MCF 10A (cell line): Measurements from ENCODE around the gene HLA-A. TPM values are rescaled to one million over a fixed set of nuclear protein-coding genes. Genes with fewer than 3 reads are reported as not detected.

Experiments
- BruUV-seq: library from RNA; stranded (reverse); fragments of 400-500 nt; replicated peaks from 2 replicates; lab custom pipeline; 2021; lab: Mats Ljungman, UMichigan
- CTCF ChIA-PET: fragments of 300-600 bp; sonication (Branson Sonifier 250); formaldehyde crosslinking; extraction: SDS; loops from one replicate; lab custom pipeline; 2021; ENCODE audit warnings: antibody characterized with exemption, inconsistent platforms; lab: Yijun Ruan, JAX
- POLR2A ChIA-PET: fragments of 300-600, 350-650 bp; sonication (Branson Sonifier 250); formaldehyde crosslinking; extraction: SDS; loops from one replicate; lab custom pipeline; 2020; ENCODE audit warnings: antibody characterized with exemption, inconsistent platforms; lab: Yijun Ruan, JAX
- DNase-seq: peaks from one replicate; pipeline ENCODE4 v3.0.0-alpha.2; 2018; ENCODE audit not compliant: unreplicated experiment
- H3K27ac Mint-ChIP-seq: one replicate; pipeline ENCODE4 v1.8.0; 2022; ENCODE audit warnings: mild to moderate bottlenecking, low read depth, mixed read lengths; ENCODE audit not compliant: unreplicated experiment
- H3K27me3 Mint-ChIP-seq: one replicate; pipeline ENCODE4 v1.8.0; 2022; ENCODE audit warnings: mixed read lengths; ENCODE audit not compliant: insufficient read depth, unreplicated experiment
- H3K36me3 Mint-ChIP-seq: one replicate; pipeline ENCODE4 v1.8.0; 2022; ENCODE audit warnings: mild to moderate bottlenecking, moderate library complexity, mixed read lengths; ENCODE audit not compliant: insufficient read depth, unreplicated experiment
- H3K4me1 Mint-ChIP-seq: one replicate; pipeline ENCODE4 v1.8.0; 2022; ENCODE audit warnings: mixed read lengths; ENCODE audit not compliant: insufficient read depth, unreplicated experiment
- H3K4me3 Mint-ChIP-seq: one replicate; pipeline ENCODE4 v1.8.0; 2022; ENCODE audit warnings: mild to moderate bottlenecking, moderate library complexity, mixed read lengths; ENCODE audit not compliant: unreplicated experiment
- H3K9me3 Mint-ChIP-seq: one replicate; pipeline ENCODE4 v1.8.0; 2022; ENCODE audit warnings: mixed read lengths; ENCODE audit not compliant: unreplicated experiment
- CTCF ChIP-seq: fragments of 200-600 bp; IDR thresholded peaks from one replicate; pipeline ENCODE4 v1.8.0; 2022; ENCODE audit warnings: antibody characterized with exemption, mild to moderate bottlenecking; ENCODE audit not compliant: unreplicated experiment
- intact Hi-C: fragments of 100-400 bp; cut with micrococcal nuclease; formaldehyde crosslinking; loops from 2 replicates; pipeline ENCODE4 v1.14.1; 2022
- total RNA-seq: library from RNA; stranded (reverse); gene quantifications from 2 replicates; pipeline ENCODE4 v1.2.3, GENCODE V29; 2022

HLA-A gene
- total RNA-seq, 1 experiment from 2014 or later, result 139 TPM

GRCh38 chr6:29945281-29945820 is 3.0 kb downstream of the HLA-A start:
- peaks cover 26% of the 10 kb centered on the region for H3K36me3 Mint-ChIP-seq
- CTCF ChIA-PET, result interaction anchor here (1.2 to 1.3 kb wide), 2 partner anchors 22 to 53 kb away, joined by 4 to 5 read pairs; no protein-coding TSS in a partner anchor
- POLR2A ChIA-PET, result no interaction called here
- TF ChIP-seq CTCF, result no peak
- no peaks in the 10 kb centered on the region for H3K27me3 Mint-ChIP-seq
- intact Hi-C loops, result no loop called here
- no peak overlapping the region for H3K4me3 Mint-ChIP-seq
- peaks cover 12% of the 10 kb centered on the region for H3K4me1 Mint-ChIP-seq
- no peak for DNase-seq
- BruUV-seq, result no TSS peak
- no peak overlapping the region for H3K27ac Mint-ChIP-seq
- no peaks in the 10 kb centered on the region for H3K9me3 Mint-ChIP-seq

- H3K4me3 Mint-ChIP-seq, result no peak overlapping the region
- H3K9me3 Mint-ChIP-seq, result no peaks in the 10 kb centered on the region
- no peak for TF ChIP-seq CTCF
- DNase-seq, result no peak
- peaks cover 26% of the 10 kb centered on the region for H3K36me3 Mint-ChIP-seq
- POLR2A ChIA-PET, result no interaction called here
- intact Hi-C loops, result no loop called here
- peaks cover 5% of the 10 kb centered on the region for H3K4me1 Mint-ChIP-seq
- no peaks in the 10 kb centered on the region for H3K27me3 Mint-ChIP-seq
- no TSS peak for BruUV-seq
- CTCF ChIA-PET, result interaction anchor here (1.2 to 1.3 kb wide), 2 partner anchors 21 to 54 kb away, joined by 4 to 5 read pairs; no protein-coding TSS in a partner anchor
- no peak overlapping the region for H3K27ac Mint-ChIP-seq
Measured at GRCh38 chr6:29946223-29947076, 4.1 kb downstream of the HLA-A start.

GRCh38 chr6:29947077-29947980 is 5.0 kb downstream of the HLA-A start:
- H3K36me3 Mint-ChIP-seq, result peaks cover 26% of the 10 kb centered on the region
- no peak for TF ChIP-seq CTCF
- ChIA-PET POLR2A (interaction anchor here (0.6 kb wide), 1 partner anchor 127 kb away, joined by 4 read pairs; no protein-coding TSS in a partner anchor), CTCF (interaction anchor here (1.3 kb wide), 1 partner anchor 18 kb away, joined by 3 read pairs; no protein-coding TSS in a partner anchor)
- H3K4me1 Mint-ChIP-seq, result no peaks in the 10 kb centered on the region
- no TSS peak for BruUV-seq
- no peaks in the 10 kb centered on the region for H3K27me3 Mint-ChIP-seq
- no peaks in the 10 kb centered on the region for H3K9me3 Mint-ChIP-seq
- intact Hi-C loops, result no loop called here
- no peak overlapping the region for H3K4me3 Mint-ChIP-seq
- H3K27ac Mint-ChIP-seq, result no peak overlapping the region
- no peak for DNase-seq
